H9 (cell line): Measurements from ENCODE around the gene EPHA3. TPM values are rescaled to one million over a fixed set of nuclear protein-coding genes. Genes with fewer than 3 reads are reported as not detected.

Experiments
- DNase-seq: peaks from one replicate; pipeline ENCODE4 v3.0.0-alpha.2; 2017
- H2AFZ ChIP-seq: one replicate; pipeline ENCODE4 v1.6.1; 2013; ENCODE audit warnings: mild to moderate bottlenecking, low read length, control low read depth, moderate library complexity
- H2AK5ac ChIP-seq: 2 replicates; pipeline ENCODE4 v1.6.1; 2013; ENCODE audit warnings: low read length, control low read depth, mixed read lengths; ENCODE audit not compliant: insufficient read length
- H2BK120ac ChIP-seq: one replicate; pipeline ENCODE4 v1.6.1; 2013; ENCODE audit warnings: low read depth, mild to moderate bottlenecking, low read length, control low read depth, inconsistent platforms; ENCODE audit not compliant: poor library complexity, severe bottlenecking
- H2BK12ac ChIP-seq: 2 replicates; pipeline ENCODE4 v1.6.1; 2013; ENCODE audit warnings: low read length, control low read depth, mixed read lengths, low read depth; ENCODE audit not compliant: insufficient read length
- H2BK15ac ChIP-seq: 2 replicates; pipeline ENCODE4 v1.6.1; 2013; ENCODE audit warnings: low read depth, low read length, control low read depth
- H2BK20ac ChIP-seq: one replicate; pipeline ENCODE4 v1.6.1; 2013; ENCODE audit warnings: low read depth, mild to moderate bottlenecking, low read length, control low read depth, inconsistent platforms; ENCODE audit not compliant: poor library complexity, severe bottlenecking
- H2BK5ac ChIP-seq: 2 replicates; pipeline ENCODE4 v1.6.1; 2013; ENCODE audit warnings: low read length, control low read depth, mixed read lengths; ENCODE audit not compliant: insufficient read length
- H3K14ac ChIP-seq: 2 replicates; pipeline ENCODE4 v1.6.1; 2013; ENCODE audit warnings: low read length, control low read depth; ENCODE audit not compliant: insufficient read depth
- H3K18ac ChIP-seq: 2 replicates; pipeline ENCODE4 v1.6.1; 2013; ENCODE audit warnings: low read depth, mild to moderate bottlenecking, mixed read lengths, low read length, control low read depth; ENCODE audit not compliant: insufficient read length
- H3K23ac ChIP-seq: 2 replicates; pipeline ENCODE4 v1.6.1; 2013; ENCODE audit warnings: low read length, control low read depth, mixed read lengths, low read depth; ENCODE audit not compliant: insufficient read length
- H3K23me2 ChIP-seq: 2 replicates; pipeline ENCODE4 v1.6.1; 2013; ENCODE audit warnings: low read depth, mild to moderate bottlenecking, mixed read lengths, low read length, control low read depth; ENCODE audit not compliant: insufficient read length, poor library complexity, severe bottlenecking
- H3K27ac ChIP-seq: 2 replicates; pipeline ENCODE4 v1.5.1; 2013; ENCODE audit warnings: low read length, control low read depth, mixed read lengths, low read depth; ENCODE audit not compliant: insufficient read length
- H3K27me3 ChIP-seq: 2 replicates; pipeline ENCODE4 v1.6.1; 2013; ENCODE audit warnings: low read length, control low read depth, inconsistent platforms; ENCODE audit not compliant: insufficient read depth
- H3K4ac ChIP-seq: 2 replicates; pipeline ENCODE4 v1.6.1; 2013; ENCODE audit warnings: low read depth, mild to moderate bottlenecking, control low read depth, inconsistent platforms, low read length, moderate library complexity
- H3K4me1 ChIP-seq: 2 replicates; pipeline ENCODE4 v1.6.1; 2013; ENCODE audit warnings: low read length, control low read depth, inconsistent platforms; ENCODE audit not compliant: insufficient read depth
- H3K4me2 ChIP-seq: 2 replicates; pipeline ENCODE4 v1.6.1; 2013; ENCODE audit warnings: low read length, control low read depth, mixed read lengths; ENCODE audit not compliant: insufficient read length, insufficient read depth
- H3K56ac ChIP-seq: 2 replicates; pipeline ENCODE4 v1.6.1; 2013; ENCODE audit warnings: low read depth, mild to moderate bottlenecking, mixed read lengths, low read length, control low read depth; ENCODE audit not compliant: insufficient read length
- H3K79me1 ChIP-seq: 2 replicates; pipeline ENCODE4 v1.6.1; 2013; ENCODE audit warnings: low read depth, mild to moderate bottlenecking, moderate library complexity, low read length, control low read depth, inconsistent platforms; ENCODE audit not compliant: insufficient read depth, poor library complexity, severe bottlenecking
- H3K79me2 ChIP-seq: 2 replicates; pipeline ENCODE4 v1.6.1; 2013; ENCODE audit warnings: low read length, control low read depth, inconsistent platforms; ENCODE audit not compliant: insufficient read depth
- H3K9ac ChIP-seq: 2 replicates; pipeline ENCODE4 v1.6.1; 2013; ENCODE audit warnings: low read length, control low read depth, mixed read lengths; ENCODE audit not compliant: insufficient read length; ENCODE audit errors: extremely low read depth
- H3K9me3 ChIP-seq: one replicate; pipeline ENCODE4 v1.6.1; 2013; ENCODE audit warnings: low read depth, low read length, inconsistent platforms; ENCODE audit not compliant: control insufficient read depth
- H3T11ph ChIP-seq: one replicate; pipeline ENCODE4 v1.6.1; 2013; ENCODE audit warnings: mild to moderate bottlenecking, low read length, control low read depth, inconsistent platforms
- H4K20me1 ChIP-seq: one replicate; pipeline ENCODE4 v1.6.1; 2013; ENCODE audit not compliant: control insufficient read depth, insufficient read length, insufficient read depth
- H4K5ac ChIP-seq: 2 replicates; pipeline ENCODE4 v1.6.1; 2013; ENCODE audit warnings: low read depth, mild to moderate bottlenecking, mixed read lengths, low read length, control low read depth; ENCODE audit not compliant: insufficient read length
- H4K8ac ChIP-seq: replicated peaks from 2 replicates; pipeline ENCODE4 v1.6.1; 2013; ENCODE audit warnings: low read length, control low read depth, mixed read lengths, low read depth; ENCODE audit not compliant: insufficient read length
- H4K91ac ChIP-seq: 2 replicates; pipeline ENCODE4 v1.6.1; 2013; ENCODE audit warnings: low read depth, mild to moderate bottlenecking, moderate library complexity, mixed read lengths, low read length, control low read depth; ENCODE audit not compliant: insufficient read length
- H3K27ac Mint-ChIP-seq, 3 experiments: 2 replicates in 2 of 3; 3 replicates in 1 of 3; pipeline ENCODE4 v1.8.0; 2020 to 2021; ENCODE audit warnings: mixed read lengths in 3 of 3, mild to moderate bottlenecking in 1 of 3, moderate library complexity in 1 of 3
- H3K27me3 Mint-ChIP-seq: 2 replicates; pipeline ENCODE4 v1.8.0; 2021; ENCODE audit warnings: low read depth, mild to moderate bottlenecking, moderate library complexity, mixed read lengths
- H3K36me3 Mint-ChIP-seq, 3 experiments: 2 replicates in 2 of 3; 3 replicates in 1 of 3; pipeline ENCODE4 v1.8.0; 2020 to 2021; ENCODE audit warnings: low read depth in 3 of 3, mixed read lengths in 3 of 3; ENCODE audit not compliant: insufficient read depth in 1 of 3
- H3K4me1 Mint-ChIP-seq, 2 experiments: 2 replicates each; pipeline ENCODE4 v1.8.0; 2020; ENCODE audit warnings: mixed read lengths in 2 of 2
- H3K4me3 Mint-ChIP-seq, 2 experiments: 2 replicates in 1 of 2; 3 replicates in 1 of 2; pipeline ENCODE4 v1.8.0; 2020 to 2021; ENCODE audit warnings: mild to moderate bottlenecking in 2 of 2, mixed read lengths in 2 of 2, moderate library complexity in 1 of 2
- H3K9me3 Mint-ChIP-seq, 2 experiments: 2 replicates in 1 of 2; 3 replicates in 1 of 2; pipeline ENCODE4 v1.8.0; 2020; ENCODE audit warnings: mild to moderate bottlenecking in 2 of 2, mixed read lengths in 2 of 2, moderate library complexity in 1 of 2
- CTCF ChIP-seq: fragments of 200-600 bp; sonication (generic); conservative IDR thresholded peaks from 3 replicates; pipeline ENCODE4 v1.8.0; 2021; ENCODE audit warnings: antibody characterized with exemption, mild to moderate bottlenecking
- WGBS: extraction: QIAGEN DNeasy Blood & Tissue Kit; methylation state at CpG from one replicate; pipeline ENCODE4 v1.1.7; 2013; ENCODE audit warnings: missing lambda C conversion rate, low lambda C conversion rate, mixed read lengths; ENCODE audit not compliant: insufficient read length; ENCODE audit errors: extremely low coverage; 5-methylcytosine and 5-hydroxymethylcytosine counted together
- total RNA-seq: library from RNA; stranded (reverse); gene quantifications from 2 replicates; pipeline ENCODE4 v1.2.1, GENCODE V29; 2021

EPHA3 gene
- total RNA-seq, 1 experiment from 2014 or later: 0.66 TPM

- H3K79me1 ChIP-seq: no peaks in the 10 kb centered on the region
- no peak overlapping the region for H4K5ac ChIP-seq
- H3K23ac ChIP-seq: no peak overlapping the region
- H3T11ph ChIP-seq: no peak overlapping the region
- no peak overlapping the region for H2BK120ac ChIP-seq
- no peak overlapping the region for H2AK5ac ChIP-seq
- no peaks in the 10 kb centered on the region for H3K79me2 ChIP-seq
- no peak overlapping the region for H2BK12ac ChIP-seq
- H2BK5ac ChIP-seq: no peak overlapping the region
- no peaks in the 10 kb centered on the region for H3K27me3 ChIP-seq
- Mint-ChIP-seq H3K36me3 (peaks cover 5 to 7% (median 5%) of the 10 kb centered on the region in 3 experiments; a peak in 6 of 7 replicates), H3K4me1 (peaks cover 10 to 11% of the 10 kb centered on the region in 2 experiments; a peak in 3 of 4 replicates), H3K4me3 (no peak overlapping the region), H3K9me3 (peaks cover 6 to 8% of the 10 kb centered on the region in 2 experiments), H3K27me3 (no peaks in the 10 kb centered on the region), H3K27ac (no peak overlapping the region; a peak in 1 of 7 replicates)
- no peak overlapping the region for H2BK15ac ChIP-seq
- H2AFZ ChIP-seq: no peak overlapping the region
- no peaks in the 10 kb centered on the region for H3K9me3 ChIP-seq
- no peaks in the 10 kb centered on the region for H3K23me2 ChIP-seq
- DNase-seq: no peak
- no peak overlapping the region for H2BK20ac ChIP-seq
- H3K18ac ChIP-seq: no peak overlapping the region
- H4K8ac ChIP-seq: no peak overlapping the region
- H3K4me2 ChIP-seq: no peak overlapping the region
- no peak overlapping the region for H3K9ac ChIP-seq
- no peak overlapping the region for H3K14ac ChIP-seq
- H4K20me1 ChIP-seq: no peaks in the 10 kb centered on the region
- TF ChIP-seq CTCF: no peak
- no peak overlapping the region for H3K56ac ChIP-seq
- no peak overlapping the region for H3K27ac ChIP-seq
- H4K91ac ChIP-seq: no peak overlapping the region
- no CpG with 5 or more reads among the region's 3 CpGs for WGBS
- H3K4ac ChIP-seq: no peak overlapping the region
- H3K4me1 ChIP-seq: no peaks in the 10 kb centered on the region
Observed at GRCh38 chr3:89367166-89367565, 259.7 kb downstream of the EPHA3 start.
